ENCODE measurements around the gene IL20RB.

IL20RB gene

DNA sequence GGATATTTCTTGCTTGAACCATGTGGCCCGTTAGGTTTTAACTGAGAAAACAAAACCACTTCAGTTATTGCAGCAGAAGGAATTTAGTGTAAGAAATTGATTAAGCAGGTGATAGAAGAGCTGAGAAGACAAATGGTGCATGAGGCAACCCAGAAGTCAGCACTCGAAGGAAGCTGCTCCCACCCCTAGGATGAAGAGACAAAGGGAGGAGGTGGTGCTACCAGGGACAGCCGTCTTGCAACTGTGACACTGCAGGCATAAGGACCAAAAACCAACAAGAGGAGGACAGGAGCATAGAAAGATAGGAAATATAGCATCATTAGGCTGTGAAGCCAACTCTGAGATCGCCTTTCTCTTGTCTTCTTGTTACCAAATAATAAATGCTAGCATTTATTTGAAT lies 89.0 kb downstream of the IL20RB start:
- DNase-seq = no peak

DNA sequence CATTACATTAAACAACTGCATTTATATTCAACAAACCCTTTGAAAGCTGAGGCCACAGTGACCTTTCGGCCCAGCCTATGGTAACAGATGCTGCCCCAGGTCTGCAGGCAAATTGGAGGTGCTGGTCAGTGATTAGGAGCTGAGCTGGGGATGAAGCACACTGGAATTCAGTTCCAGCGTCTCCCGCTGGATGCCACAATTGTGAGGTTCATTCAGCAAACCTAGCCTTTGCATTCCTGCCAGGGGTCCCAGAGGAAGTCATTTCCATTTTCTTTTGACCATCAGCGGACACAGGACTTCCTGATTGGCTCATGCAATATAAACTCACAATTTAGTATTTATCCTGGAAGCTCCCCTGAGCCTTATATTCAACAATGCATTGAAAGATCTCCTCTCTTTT lies 89.5 kb downstream of the IL20RB start:
- no peak for DNase-seq

DNA sequence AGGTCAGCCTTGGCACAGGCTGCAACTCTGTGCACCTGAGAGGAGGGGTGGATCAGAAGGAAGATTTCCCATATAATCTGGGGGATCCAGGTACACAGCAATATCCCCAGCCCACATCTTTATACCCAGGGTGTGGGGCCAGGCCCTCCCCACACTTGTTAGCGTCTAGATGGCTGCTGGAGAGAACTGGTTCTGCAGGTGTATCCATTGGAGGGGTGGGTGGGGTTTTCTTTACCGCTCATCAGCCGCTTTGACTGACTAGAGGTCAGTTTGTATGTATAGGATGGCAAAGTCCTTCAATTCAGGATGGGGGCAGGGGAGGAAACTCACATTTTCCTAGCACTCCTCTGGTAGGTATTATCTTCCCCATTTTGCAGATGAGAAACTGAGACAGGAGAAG lies 92.5 kb downstream of the IL20RB start:
- DNase-seq = no peak

- DNase-seq = no peak
Measured at GRCh38 chr3:137052298-137052697, 94.5 kb downstream of the IL20RB start.

All from T-helper 9 cell (primary cell).